Ectodermal cell (in vitro differentiated cells): Measurements from ENCODE around the gene CDC37.
"Not testable (repeated sequence)": the region's sequence is repeated elsewhere in the genome, so short reads cannot be mapped to it uniquely, and the experiment has no call there.

ENCODE experiments used
- H3K27ac ChIP-seq: 2 replicates; pipeline ENCODE4 v1.7.0; 2013; ENCODE audit warnings: mild to moderate bottlenecking, low read depth, low read length; ENCODE audit not compliant: insufficient read depth, poor library complexity, severe bottlenecking
- H3K27me3 ChIP-seq: 2 replicates; pipeline ENCODE4 v1.7.0; 2013; ENCODE audit warnings: mild to moderate bottlenecking, low read length; ENCODE audit not compliant: insufficient read depth, control insufficient read depth, poor library complexity, severe bottlenecking
- H3K36me3 ChIP-seq: one replicate; pipeline ENCODE4 v1.7.0; 2013; ENCODE audit warnings: low read length; ENCODE audit not compliant: control insufficient read depth, insufficient read depth
- H3K4me1 ChIP-seq: one replicate; pipeline ENCODE4 v1.7.0; 2013; ENCODE audit warnings: low read length; ENCODE audit not compliant: control insufficient read depth, insufficient read depth
- H3K4me3 ChIP-seq: 2 replicates; pipeline ENCODE4 v1.7.0; 2013; ENCODE audit warnings: low read depth, low read length, control low read depth; ENCODE audit not compliant: insufficient read depth
- H3K9me3 ChIP-seq: 2 replicates; pipeline ENCODE4 v1.7.0; 2013; ENCODE audit warnings: mild to moderate bottlenecking, low read length, moderate library complexity; ENCODE audit not compliant: control insufficient read depth
- WGBS, 2 experiments: methylation state at CpG; one replicate each; pipeline ENCODE4 v1.1.7; 2013; ENCODE audit warnings: missing lambda C conversion rate in 2 of 2; 5-methylcytosine and 5-hydroxymethylcytosine counted together

The CDC37 gene

GRCh38 chr19:10419646-10420443 lies 16.5 kb upstream of the CDC37 start:
- no peak overlapping the region for H3K27ac ChIP-seq
- peaks cover 22% of the 10 kb centered on the region for H3K4me1 ChIP-seq
- H3K9me3 ChIP-seq = no peaks in the 10 kb centered on the region
- 0% methylated on average over 57 to 59 of the region's 61 CpGs for WGBS, 2 experiments
- H3K4me3 ChIP-seq = peak overlapping the region; percentile 57
- H3K27me3 ChIP-seq = peaks cover 98% of the 10 kb centered on the region
- H3K36me3 ChIP-seq = no peaks in the 10 kb centered on the region

DNA sequence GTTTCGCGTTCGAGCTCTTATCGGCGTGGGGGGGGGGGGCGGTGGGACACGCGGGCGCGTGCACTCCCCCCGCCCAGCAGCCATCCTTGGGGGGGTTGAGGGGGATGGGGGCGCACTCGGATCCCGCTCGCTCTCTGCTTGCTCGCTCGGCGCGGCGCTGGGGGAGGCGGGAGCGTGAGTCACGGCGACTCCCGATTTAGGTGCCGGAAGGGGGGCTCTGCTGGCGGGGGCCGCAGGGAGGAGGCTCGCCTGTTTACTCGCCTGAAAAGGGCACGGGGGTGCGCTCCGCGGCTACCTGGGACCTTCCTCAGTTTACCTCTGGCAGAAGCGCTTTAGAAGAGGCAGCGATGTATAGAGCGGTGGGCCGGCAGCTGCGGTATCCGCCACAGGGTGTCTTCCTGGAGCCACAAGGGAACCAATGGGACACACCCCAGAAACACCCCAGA lies 15.9 kb upstream of the CDC37 start:
- H3K4me1 ChIP-seq = peaks cover 22% of the 10 kb centered on the region
- WGBS, 2 experiments = 1% methylated on average over 39 of the region's 40 CpGs
- H3K9me3 ChIP-seq = no peaks in the 10 kb centered on the region
- H3K27ac ChIP-seq = no peak overlapping the region
- H3K27me3 ChIP-seq = peaks cover 98% of the 10 kb centered on the region
- peak overlapping the region; percentile 57 for H3K4me3 ChIP-seq
- no peaks in the 10 kb centered on the region for H3K36me3 ChIP-seq

DNA sequence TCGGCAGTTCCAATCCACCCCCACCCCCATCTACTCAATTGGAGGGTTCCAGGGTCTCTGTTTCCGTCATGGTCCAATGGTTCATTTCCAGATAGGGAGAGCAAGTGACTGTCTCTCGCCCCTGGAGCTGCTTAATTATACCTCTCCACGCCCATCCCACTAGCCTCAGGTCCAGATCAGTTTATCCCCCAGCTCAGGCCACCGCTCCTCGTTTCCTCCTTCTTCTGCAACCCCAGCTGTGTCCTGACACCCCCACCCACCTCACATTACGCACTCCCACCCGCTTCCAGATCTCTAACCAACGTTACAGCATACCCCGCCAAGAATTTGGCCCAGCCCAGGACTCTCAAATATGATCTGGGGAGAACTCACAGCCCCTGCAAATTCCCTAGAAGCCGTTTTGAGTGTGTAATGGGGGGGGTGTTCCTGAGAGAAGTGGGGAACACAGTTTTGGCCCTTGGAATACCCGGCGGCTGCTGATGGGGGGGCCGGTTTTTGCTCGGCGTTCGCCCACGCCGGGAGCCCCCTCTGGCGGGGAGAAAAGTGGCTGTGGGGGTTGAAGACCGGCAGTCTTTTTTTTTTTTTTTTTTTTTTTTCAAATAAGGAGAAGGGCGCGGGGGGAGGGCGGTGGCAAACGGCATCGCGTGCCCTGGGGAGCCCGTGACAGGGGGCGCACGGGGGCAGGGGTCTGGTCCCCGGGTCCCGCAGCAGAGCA lies 15.3 kb upstream of the CDC37 start:
- H3K27ac ChIP-seq = peak overlapping the region; percentile 57
- no peaks in the 10 kb centered on the region for H3K36me3 ChIP-seq
- 2 to 4% methylated on average over 32 of the region's 32 CpGs for WGBS, 2 experiments
- H3K4me1 ChIP-seq = peaks cover 22% of the 10 kb centered on the region
- H3K4me3 ChIP-seq = peak overlapping the region; percentile 57
- peaks cover 93% of the 10 kb centered on the region for H3K27me3 ChIP-seq
- no peaks in the 10 kb centered on the region for H3K9me3 ChIP-seq

GRCh38 chr19:10418235-10418484 lies 14.8 kb upstream of the CDC37 start:
- Histone ChIP-seq H3K27ac (peak overlapping the region; percentile 57), H3K4me1 (peaks cover 22% of the 10 kb centered on the region), H3K36me3 (no peaks in the 10 kb centered on the region), H3K27me3 (peaks cover 88% of the 10 kb centered on the region), H3K4me3 (peak overlapping the region; percentile 57), H3K9me3 (no peaks in the 10 kb centered on the region)
- 0 to 1% methylated on average over 3 of the region's 3 CpGs for WGBS, 2 experiments

GRCh38 chr19:10417541-10418234 lies 14.3 kb upstream of the CDC37 start:
- no peaks in the 10 kb centered on the region for H3K36me3 ChIP-seq
- 16 to 18% methylated on average over 30 of the region's 30 CpGs for whole genome bisulfite sequencing, 2 experiments
- peaks cover 83% of the 10 kb centered on the region for H3K27me3 ChIP-seq
- peak overlapping the region; percentile 57 for H3K27ac ChIP-seq
- peak overlapping the region; percentile 57 for H3K4me3 ChIP-seq
- H3K4me1 ChIP-seq = peaks cover 22% of the 10 kb centered on the region
- H3K9me3 ChIP-seq = no peaks in the 10 kb centered on the region

DNA sequence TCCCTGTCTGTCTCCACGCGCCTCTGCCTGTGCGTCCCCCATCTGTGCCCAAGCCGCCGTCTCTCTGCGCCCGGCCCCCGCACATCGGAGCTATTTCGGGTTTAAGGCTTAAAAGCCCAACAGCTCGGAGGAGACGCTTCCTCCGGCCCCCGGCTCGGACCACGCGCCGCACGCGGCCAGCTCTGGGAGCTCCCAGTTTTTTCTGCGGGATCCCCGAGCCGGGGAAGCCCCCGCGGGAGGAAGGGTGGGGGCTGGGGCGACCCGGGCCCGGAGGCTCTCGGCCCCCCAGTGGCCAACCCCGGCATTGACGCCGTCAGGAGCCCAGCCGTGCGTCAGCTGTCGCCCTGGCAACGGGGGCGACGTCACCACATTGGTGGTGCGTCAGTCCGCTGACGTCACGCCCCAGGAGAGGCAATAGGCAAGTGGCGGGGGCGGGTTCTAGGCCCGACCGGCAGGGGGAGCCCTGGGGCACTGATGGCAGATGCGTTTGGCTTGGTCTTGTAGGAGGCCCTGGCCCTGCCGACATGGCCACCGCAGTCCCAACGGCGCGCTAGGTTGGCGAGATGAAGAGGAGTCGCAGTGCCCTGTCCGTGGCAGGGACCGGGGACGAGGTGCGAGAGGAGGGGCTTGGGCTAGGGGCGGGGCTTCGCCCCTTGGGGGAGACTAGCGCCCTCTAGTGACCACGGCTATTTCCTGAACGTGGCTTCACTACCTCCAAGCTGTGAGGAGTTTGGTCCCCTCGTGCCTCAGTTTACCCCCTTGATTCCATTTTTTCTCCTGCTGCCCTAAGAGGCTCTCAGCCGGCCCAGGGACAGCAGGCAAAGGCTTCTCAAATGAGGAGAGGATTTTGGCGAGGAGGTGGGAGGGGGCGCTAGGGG lies 13.3 kb upstream of the CDC37 start:
- 6% methylated on average over 67 of the region's 67 CpGs for WGBS, 2 experiments
- peaks cover 72% of the 10 kb centered on the region for H3K27me3 ChIP-seq
- peaks cover 22% of the 10 kb centered on the region for H3K4me1 ChIP-seq
- no peak overlapping the region for H3K27ac ChIP-seq
- peak overlapping the region; percentile 36 for H3K4me3 ChIP-seq
- no peaks in the 10 kb centered on the region for H3K36me3 ChIP-seq
- H3K9me3 ChIP-seq = no peaks in the 10 kb centered on the region

DNA sequence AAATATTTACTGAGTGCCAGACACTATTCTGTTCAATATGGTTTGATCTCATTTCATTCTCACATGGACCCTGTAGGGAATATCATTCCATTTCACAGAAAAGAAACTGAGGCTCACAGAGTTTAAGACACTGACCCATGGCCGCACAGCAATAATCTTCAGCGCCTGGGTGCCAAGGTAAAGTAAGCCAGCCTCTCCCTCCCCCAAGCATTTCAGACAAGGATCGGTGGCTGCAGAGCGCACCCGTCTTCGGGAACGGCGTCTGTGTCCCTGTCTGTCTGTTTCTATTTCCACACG lies 12.7 kb upstream of the CDC37 start:
- 13% methylated on average over 9 of the region's 9 CpGs for WGBS, 2 experiments
- H3K27me3 ChIP-seq = peaks cover 67% of the 10 kb centered on the region
- no peaks in the 10 kb centered on the region for H3K36me3 ChIP-seq
- no peak overlapping the region for H3K27ac ChIP-seq
- H3K4me1 ChIP-seq = peaks cover 22% of the 10 kb centered on the region
- H3K9me3 ChIP-seq = no peaks in the 10 kb centered on the region
- peak overlapping the region; percentile 36 for H3K4me3 ChIP-seq

DNA sequence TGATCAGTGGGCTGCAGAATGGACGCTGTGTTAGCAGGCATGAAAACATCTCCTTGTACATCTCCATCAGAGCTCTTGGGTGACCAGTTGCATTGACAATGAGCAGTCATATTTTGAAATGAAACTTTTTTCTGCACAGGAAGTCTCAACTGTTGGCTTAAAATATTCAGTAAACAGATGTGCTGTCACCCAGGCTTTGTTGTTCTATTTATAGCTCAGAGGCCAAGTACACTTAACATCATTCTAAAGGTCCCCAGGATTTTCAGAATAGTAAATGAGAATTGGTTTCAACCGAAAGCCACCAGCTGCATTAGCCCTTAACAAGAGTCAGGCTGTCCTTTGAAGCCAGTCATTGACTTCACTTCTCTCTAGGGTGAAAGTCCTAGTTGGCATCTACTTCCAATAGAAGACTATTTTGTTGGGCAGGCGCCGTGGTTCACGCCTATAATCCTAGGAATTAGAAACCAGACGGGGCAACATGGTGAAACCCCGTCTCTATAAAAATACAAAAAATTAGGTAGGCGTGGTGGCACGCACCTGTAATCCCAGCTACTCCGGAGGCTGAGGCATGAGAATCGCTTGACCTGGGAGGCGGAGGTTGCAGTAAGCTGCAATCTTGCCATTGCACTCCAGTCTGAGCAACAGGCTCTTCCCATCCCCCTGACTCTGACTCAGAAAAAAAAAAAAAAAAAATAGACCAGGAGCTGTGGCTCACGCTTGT lies 9.1 kb upstream of the CDC37 start:
- no peak overlapping the region for H3K27ac ChIP-seq
- WGBS, 2 experiments = 83 to 85% methylated on average over 13 of the region's 13 CpGs

DNA sequence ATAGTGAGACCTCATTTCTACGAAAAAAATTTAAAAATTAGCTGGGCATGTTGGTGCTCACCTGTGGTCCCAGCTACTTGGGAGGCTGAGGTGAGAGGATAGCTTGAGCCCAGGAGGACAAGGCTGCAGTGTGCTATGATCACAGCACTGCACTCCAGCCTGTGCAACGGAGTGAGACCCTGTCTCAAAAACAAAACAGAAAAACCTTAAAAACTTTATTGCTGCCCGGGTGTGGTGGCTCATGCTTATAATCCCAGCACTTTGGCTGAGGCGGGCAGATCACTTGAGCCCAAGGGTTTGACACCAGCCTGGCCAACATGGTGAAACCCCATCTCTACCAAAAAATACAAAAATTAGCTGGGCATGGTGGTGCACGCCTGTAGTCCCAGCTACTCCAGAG lies 7.9 kb upstream of the CDC37 start:
- peaks cover 42% of the 10 kb centered on the region for H3K27me3 ChIP-seq
- not testable (repeated sequence) for H3K9me3 ChIP-seq, H3K36me3 ChIP-seq, H3K4me3 ChIP-seq, H3K27ac ChIP-seq, H3K4me1 ChIP-seq
- 83 to 87% methylated on average over 5 of the region's 5 CpGs for WGBS, 2 experiments

More for the DNA sequence above, 9.1 kb upstream of the CDC37 start:
- H3K27me3 ChIP-seq = peaks cover 43% of the 10 kb centered on the region
- no peak overlapping the region for H3K4me3 ChIP-seq
- H3K36me3 ChIP-seq = no peaks in the 10 kb centered on the region
- peaks cover 3% of the 10 kb centered on the region for H3K4me1 ChIP-seq
- H3K9me3 ChIP-seq = no peaks in the 10 kb centered on the region
